NCI-H748 (cell line): Measurements from ENCODE around the gene DENND2A.
"Not testable (repeated sequence)": the region's sequence is repeated elsewhere in the genome, so short reads cannot be mapped to it uniquely, and the experiment has no call there.

ENCODE experiments used
- DNase-seq: peaks from one replicate; lab custom pipeline; 2025; ENCODE audit not compliant: unreplicated experiment; lab: John Stamatoyannopoulos, UW

The DENND2A gene

GRCh38 chr7:140594131-140594691 lies 46.4 kb downstream of the DENND2A start:
- no peak for DNase-seq

GRCh38 chr7:140593672-140593982 lies 47.0 kb downstream of the DENND2A start:
- DNase-seq, result no peak

DNA sequence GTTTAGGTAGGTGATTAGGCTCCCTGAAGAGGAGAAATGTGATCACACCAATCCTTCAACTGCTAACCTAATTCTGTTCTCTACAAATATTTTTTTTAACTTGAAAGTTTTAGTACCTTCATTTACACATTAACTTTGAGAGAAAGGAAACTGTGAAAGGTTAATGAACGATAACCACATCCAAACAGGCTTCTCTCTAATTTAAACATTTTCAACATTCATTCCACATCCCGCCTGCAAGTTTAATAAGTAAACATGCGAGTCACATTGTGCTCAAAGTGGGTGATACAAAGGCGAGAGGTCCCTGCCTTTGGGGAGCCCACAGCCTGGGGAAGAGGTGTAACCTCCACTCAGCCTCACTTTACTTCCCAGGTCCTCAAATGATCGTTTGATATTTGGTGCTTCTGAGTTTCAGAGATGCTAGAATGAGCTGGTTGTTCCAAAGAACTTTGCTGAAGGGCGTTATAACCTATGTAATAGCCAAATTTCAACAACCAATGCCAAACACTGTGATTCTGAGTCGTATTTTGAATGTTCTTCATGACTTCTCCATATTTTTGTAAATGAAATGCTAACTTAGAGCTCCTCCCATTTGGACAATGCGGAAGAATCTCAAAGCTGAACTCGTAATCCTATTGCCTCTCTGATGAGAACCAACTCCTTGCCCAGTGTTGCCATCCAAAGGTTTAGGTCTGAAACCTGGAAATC lies 47.5 kb downstream of the DENND2A start:
- DNase-seq, result no peak

DNA sequence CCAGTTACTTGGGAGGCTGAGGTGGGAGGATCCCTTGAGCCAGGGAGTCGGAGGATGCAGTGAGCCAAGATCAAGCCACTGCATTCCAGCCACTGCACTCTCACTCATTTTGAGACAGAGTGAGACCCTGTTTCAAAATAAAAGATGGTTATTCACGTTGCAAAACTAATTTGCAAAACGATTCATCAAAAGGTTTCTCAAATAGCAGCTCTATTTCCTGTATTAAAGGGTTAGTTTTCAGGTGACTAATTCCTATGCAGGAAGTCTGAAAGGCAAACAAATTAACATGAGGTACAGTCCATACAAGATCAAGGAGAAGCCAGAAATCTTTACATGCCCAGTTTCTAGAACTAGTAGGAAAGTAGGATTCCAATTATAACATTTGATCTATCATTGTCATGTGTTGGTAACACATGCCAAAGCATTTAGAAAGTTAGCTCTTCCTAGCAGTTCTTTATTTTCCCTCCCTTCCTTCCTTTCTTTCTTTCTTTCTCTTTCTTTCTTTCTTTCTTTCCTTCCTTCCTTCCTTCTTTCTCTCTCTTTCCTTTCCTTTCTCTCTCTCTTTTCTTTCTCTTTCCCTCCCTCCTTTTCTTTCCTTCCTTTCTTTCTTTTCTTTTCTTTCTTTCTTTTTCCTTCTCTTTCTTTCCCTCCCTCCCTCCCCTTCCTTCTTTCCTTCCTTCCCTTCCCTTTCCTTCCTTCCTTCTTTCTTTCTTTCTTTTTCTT lies 49.3 kb downstream of the DENND2A start:
- DNase-seq, result no peak

DNA sequence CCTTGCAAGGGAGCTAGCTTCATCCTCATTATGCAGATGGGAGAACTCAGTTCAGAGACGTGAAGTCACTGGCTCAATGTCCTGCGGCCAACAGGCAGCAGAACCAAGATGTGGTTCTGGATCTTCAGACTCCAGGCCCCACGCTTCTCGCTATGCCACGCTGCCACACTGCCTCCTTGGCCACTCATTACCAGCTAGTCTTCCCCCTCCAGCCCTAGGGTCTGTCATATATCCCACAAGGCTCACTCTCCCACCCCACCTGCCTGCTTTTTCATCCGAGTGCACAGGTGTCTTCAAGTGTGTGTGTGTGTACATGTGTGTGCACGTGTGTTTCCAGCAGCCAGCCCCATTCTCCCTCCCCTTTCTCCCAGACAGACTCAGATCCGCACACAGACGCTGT lies 53.4 kb downstream of the DENND2A start:
- DNase-seq, result no peak

DNA sequence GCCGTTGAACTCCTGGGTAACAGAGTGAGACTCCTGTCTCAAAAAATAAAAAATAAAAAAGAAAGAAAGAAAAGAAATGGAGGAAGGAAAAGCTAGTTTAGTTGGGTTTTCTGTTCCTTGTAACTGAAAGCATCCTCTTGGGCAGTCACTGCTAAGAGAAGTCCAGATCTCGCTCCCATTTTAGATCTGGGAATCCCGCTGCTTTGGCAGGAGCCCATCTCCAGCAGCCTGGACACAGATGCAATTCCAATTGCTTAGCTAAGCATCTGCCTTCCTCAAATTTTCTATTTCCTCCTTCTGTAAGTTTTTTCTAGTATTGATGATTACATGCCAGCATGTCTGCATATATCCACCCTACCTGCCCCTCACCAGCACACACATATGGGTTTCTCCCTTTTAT lies 54.1 kb downstream of the DENND2A start:
- DNase-seq, result no peak

- no peak for DNase-seq
Measured at GRCh38 chr7:140585333-140585732, 55.3 kb downstream of the DENND2A start.

- DNase-seq, result no peak
Measured at GRCh38 chr7:140584195-140584851, 56.3 kb downstream of the DENND2A start.

- no peak for DNase-seq
Measured at GRCh38 chr7:140581411-140581810, 59.2 kb downstream of the DENND2A start.

DNA sequence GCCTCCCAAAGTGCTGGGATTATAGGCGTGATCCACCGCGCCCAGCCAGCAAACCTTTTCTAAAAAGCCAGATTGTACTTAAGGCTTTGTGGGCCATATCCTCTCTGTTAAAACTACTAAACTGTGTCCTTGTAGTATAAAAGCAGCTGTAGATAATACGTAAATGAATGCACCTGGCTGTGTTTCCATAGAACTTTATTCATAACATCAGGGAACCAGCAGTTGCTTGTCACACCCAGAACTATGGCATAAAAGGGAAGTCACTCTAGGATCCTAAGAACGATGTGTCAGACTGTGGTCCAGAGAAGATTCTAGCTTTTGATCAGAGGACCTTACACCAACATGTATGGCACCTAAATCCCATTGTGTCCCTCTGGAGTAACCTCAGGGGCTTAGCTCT lies 63.0 kb downstream of the DENND2A start:
- no peak for DNase-seq

GRCh38 chr7:140576589-140576988 lies 64.0 kb downstream of the DENND2A start:
- no peak for DNase-seq

GRCh38 chr7:140571538-140572122 lies 69.0 kb downstream of the DENND2A start:
- no peak for DNase-seq

DNA sequence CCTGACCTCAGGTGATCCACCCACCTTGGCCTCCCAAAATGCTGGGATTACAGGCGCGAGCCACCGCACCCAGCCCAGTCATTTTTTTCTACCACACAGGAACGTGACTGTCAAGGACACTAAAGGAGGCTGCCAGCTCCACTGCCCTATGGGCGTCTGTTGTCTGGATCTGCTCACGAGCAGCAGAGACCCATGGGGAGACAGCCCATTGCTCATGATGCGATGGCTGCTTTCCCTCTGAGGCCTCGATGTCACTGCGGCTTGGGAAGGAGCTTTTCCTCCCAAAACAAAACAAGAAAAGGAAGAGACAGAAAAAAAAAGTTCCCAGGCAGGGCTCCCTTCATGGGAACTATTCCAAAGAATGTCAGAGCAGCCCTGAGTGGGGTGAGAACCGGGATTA lies 70.5 kb downstream of the DENND2A start:
- DNase-seq, result no peak

- DNase-seq, result no peak
Measured at GRCh38 chr7:140568021-140568813, 72.4 kb downstream of the DENND2A start.

DNA sequence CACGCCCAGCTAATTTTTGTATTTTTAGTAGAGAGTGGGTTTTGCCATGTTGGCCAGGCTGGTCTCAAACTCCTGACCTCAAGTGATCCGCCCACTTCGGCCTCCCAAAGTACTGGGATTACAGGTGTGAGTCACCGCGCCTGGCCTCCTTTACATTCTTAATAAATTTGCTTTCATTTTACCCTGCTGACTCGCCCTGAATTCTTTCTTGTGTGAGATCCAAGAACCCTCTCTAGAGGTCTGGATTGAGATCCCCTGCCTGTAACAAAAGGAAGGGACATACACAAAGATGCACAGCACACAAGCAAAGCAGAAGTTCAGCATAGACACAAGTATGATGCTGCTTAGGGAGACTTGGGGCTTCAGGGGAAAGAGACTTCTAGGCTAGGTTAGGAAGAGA lies 74.4 kb downstream of the DENND2A start:
- not testable (repeated sequence) for DNase-seq

DNA sequence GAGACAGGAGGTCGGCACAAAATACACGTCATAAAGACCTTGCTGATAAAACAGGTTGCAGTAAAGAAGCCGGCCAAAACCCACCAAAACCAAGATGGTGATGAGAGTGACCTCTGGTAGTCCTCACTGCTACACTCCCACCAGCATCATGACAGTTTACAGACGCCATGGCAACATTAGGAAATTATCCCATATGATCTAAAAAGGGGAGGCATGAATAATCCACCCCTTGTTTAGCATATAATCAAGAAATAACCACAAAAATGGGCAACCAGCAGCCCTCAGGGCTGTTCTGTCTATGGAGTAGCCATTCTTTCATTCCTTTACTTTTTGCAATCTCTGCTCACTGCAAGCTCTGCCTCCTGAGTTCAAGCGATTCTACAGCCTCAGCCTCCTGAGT lies 74.9 kb downstream of the DENND2A start:
- DNase-seq, result not testable (repeated sequence)

DNA sequence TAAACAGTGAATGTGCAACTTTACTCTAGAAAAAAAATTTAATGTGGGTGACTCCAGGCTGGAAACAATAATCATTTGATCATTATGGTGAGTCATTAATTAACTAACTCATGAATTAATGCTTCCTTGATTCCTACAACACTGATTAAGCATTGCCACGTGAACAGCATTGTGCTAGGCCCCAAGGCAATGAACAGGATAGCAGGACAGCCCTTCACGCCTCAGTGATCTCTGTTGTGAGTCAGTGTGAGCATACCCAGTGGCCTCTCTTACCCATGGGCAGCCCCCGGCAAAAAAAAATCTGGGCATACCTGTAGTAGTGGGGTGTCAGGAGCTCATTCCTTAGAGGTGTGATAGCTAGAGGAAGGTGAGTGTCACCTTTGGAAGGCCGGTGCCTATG lies 76.0 kb downstream of the DENND2A start:
- DNase-seq, result no peak

DNA sequence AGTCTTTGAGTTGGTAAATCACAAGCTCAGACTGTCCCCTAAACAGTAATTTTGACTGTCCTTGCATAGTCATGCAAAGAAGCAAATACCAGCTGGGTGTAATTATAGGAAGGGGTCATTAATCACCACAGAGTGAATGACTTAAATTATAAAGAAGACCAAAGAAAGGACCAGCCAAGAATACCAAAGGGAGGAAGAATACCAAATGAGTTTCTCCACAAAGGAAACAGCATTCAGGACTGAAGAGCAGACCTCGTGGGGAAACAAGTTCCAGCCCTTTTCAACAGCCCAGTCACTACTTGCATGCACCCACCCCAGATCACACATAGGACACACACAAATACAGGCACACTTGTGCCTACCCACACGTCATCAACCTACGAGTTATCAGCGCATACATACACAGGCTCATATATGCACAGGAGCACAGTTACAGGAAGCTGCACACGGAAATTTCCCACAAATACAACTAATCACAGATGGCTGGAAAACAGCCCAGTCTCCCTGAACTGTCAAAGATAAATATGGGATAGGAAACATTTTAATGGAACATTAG lies 77.6 kb downstream of the DENND2A start:
- DNase-seq, result no peak

DNA sequence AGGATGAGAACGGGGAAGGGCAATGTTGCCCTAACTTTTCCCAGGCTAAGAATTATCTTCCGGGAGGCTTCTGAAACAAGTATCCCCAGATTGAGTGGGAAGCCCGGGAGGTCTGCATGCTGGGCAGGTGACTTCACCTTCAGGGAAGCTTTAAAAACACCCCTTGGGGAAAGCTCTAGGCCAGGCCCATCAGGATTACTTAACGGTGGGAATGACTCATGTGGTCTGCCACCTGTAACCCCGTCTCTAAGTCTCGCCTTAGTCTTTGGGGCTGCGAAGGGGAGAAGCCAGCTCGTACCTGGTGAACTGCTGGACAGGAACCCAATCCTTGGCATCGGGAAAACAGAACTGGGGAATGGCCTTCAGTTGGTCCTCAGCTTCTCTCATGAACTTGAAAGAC lies 81.2 kb downstream of the DENND2A start:
- no peak for DNase-seq

DNA sequence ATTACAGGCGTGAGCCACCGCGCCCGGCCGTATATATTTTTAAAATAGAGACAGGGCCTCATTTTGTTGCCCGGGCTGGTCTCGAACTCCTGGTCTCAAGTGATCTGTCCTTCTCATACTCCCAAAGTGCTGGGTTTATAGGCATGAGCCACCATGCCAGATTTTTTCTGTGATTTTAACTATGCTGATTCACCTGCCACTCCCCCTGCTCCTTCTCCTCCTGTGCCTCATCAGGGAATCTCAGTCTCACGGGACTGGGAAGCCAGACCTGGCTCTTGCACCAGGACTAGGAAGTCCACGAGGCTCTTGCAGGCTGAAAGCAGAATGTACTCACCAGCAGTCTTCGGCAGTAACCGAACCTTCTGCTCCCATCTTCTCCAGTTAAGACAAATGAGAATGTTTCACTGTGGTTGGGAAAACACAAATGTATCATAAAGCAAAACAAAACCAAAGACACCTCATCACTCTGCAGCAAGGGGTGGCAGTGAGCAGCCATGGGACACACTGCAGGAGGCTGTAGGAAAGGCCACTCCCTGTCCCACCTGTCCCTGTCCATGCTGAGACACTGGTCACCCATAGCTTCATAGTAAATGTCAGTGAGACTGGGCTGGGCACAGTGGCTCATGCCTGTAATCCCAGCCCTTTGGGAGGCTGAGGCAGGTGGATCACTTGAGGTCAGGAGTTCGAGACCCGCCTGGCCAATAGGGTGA lies 82.6 kb downstream of the DENND2A start:
- no peak for DNase-seq
